Testis (tissue), 3 donors: ENCODE results near the gene NCSTN. TPM values are rescaled to one million over a fixed set of nuclear protein-coding genes. Genes with fewer than 3 reads are reported as not detected.

ENCODE experiments used
- DNase-seq: peaks from one replicate; pipeline ENCODE4 v3.0.0-alpha.2; 2019
- H3K27ac ChIP-seq, 2 donors: fragments of 200-600 bp; sonication (generic); one replicate each; pipeline ENCODE4 v1.5.1; 2019
- H3K27me3 ChIP-seq: fragments of 200-600 bp; sonication (generic); one replicate; pipeline ENCODE4 v1.5.1; 2019
- H3K36me3 ChIP-seq: fragments of 200-600 bp; sonication (generic); one replicate; pipeline ENCODE4 v1.5.1; 2017; ENCODE audit warnings: low read depth; ENCODE audit errors: missing control alignments
- H3K4me1 ChIP-seq: fragments of 200-600 bp; sonication (generic); one replicate; pipeline ENCODE4 v1.5.1; 2019
- H3K4me3 ChIP-seq, 2 donors: fragments of 200-600 bp; sonication (generic); one replicate each; pipeline ENCODE4 v1.5.1; 2017 to 2019
- H3K9me3 ChIP-seq: fragments of 200-600 bp; sonication (generic); one replicate; pipeline ENCODE4 v1.5.1; 2017
- POLR2A ChIP-seq: fragments of 450-650 bp; IDR thresholded peaks from one replicate; pipeline ENCODE4 v1.6.1; 2017; ENCODE audit warnings: antibody characterized with exemption, mild to moderate bottlenecking, moderate library complexity
- WGBS, 2 donors: methylation state at CpG; one replicate each; pipeline ENCODE4 v1.1.5; 2018; 5-methylcytosine and 5-hydroxymethylcytosine counted together
- intact Hi-C: fragments of 100-400 bp; cut with DNase I; formaldehyde crosslinking; loops from one replicate; pipeline ENCODE4 v1.15.1; 2023; ENCODE audit warnings: low total_unique reads
- polyA plus RNA-seq: library from polyadenylated mRNA; stranded (reverse); fragments of 350-450 nt; fragmentation: Illumina TruSeq; extraction: RNeasy Lipid Tissue Mini Kit (QIAGEN cat#74804); gene quantifications from one replicate; pipeline ENCODE4 v1.2.3, GENCODE V29; 2014; ENCODE audit warnings: low read depth, low replicate concordance; ENCODE audit not compliant: insufficient read depth
- total RNA-seq, 2 donors: library from RNA; depleted of rRNA; stranded (reverse); fragments of >200 nt; gene quantifications; one replicate each; pipeline ENCODE4 v1.2.3, GENCODE V29; 2016
- TF ChIP-seq, protein P1 (sequence below), 3 experiments: fragments of 450-650 bp in 2 of 3; fragments of 200-600 bp in 1 of 3; sonication (generic) in 1 of 3; IDR thresholded peaks; one replicate each; pipeline ENCODE4 v1.5.1; 2016 to 2019; ENCODE audit warnings: antibody characterized with exemption in 3 of 3, mild to moderate bottlenecking in 2 of 3, moderate library complexity in 1 of 3

NCSTN gene
- total and polyA plus RNA-seq, 3 donors from 2014 or later, result 109 to 115 (median 112) TPM

DNA sequence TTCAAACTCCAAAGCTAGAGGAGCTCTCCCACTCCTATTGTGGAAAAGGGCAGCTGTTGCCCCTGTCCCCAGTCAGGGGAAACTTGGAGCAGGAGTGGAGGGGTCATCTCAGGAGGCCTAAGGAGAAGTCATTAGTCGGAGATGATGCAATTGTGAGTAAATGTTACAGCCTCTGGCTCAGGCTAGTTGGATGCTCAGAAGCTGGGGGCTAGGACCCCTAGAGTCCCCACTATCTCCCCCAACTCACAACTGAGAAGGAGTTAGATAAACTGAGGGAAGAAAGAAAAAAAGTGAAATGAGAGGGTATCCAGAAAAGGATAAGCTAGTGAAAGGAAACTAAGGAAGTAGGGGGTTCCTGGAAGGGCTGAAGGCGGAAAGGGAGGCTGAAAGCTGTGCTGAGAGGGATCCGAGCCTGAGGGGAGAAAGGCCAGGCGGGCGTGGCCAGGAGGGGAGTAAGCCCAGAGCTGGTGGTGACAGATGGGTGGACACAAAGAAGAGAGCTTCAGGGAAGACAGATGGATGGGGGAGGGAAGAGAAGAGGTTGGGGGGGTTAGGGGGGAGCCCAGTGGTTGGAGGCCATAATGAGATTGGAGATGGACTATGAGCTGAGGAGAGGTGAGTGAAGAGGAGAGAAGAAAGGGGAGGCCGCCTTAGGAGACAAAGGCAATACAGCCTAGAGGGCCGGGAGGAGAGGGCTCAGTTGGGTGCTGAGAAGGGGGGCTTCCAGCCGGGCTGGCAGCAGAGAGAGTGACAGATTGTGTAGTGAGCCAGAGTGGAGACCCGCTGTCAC, 19.2 kb downstream of the NCSTN start:
- H3K9me3 ChIP-seq, result no peaks in the 10 kb centered on the region
- DNase-seq, result no peak
- no peaks in the 10 kb centered on the region for H3K36me3 ChIP-seq
- no peaks in the 10 kb centered on the region for H3K4me1 ChIP-seq
- no peak for TF ChIP-seq POLR2A
- TF ChIP-seq, protein P1, sequence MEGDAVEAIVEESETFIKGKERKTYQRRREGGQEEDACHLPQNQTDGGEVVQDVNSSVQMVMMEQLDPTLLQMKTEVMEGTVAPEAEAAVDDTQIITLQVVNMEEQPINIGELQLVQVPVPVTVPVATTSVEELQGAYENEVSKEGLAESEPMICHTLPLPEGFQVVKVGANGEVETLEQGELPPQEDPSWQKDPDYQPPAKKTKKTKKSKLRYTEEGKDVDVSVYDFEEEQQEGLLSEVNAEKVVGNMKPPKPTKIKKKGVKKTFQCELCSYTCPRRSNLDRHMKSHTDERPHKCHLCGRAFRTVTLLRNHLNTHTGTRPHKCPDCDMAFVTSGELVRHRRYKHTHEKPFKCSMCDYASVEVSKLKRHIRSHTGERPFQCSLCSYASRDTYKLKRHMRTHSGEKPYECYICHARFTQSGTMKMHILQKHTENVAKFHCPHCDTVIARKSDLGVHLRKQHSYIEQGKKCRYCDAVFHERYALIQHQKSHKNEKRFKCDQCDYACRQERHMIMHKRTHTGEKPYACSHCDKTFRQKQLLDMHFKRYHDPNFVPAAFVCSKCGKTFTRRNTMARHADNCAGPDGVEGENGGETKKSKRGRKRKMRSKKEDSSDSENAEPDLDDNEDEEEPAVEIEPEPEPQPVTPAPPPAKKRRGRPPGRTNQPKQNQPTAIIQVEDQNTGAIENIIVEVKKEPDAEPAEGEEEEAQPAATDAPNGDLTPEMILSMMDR (IDR thresholded peaks at IDR 0.05), result no peak
- no peak overlapping the region for H3K27ac ChIP-seq
- no peak overlapping the region for H3K4me3 ChIP-seq
- intact Hi-C loops, result no loop called here
- 81 to 89% methylated on average over 9 of the region's 9 CpGs for WGBS, 2 donors
- no peaks in the 10 kb centered on the region for H3K27me3 ChIP-seq

- no peak for TF ChIP-seq POLR2A
- TF ChIP-seq, protein P1 (IDR thresholded peaks at IDR 0.05), result no peak
- Histone ChIP-seq H3K9me3 (no peaks in the 10 kb centered on the region), H3K27me3 (no peaks in the 10 kb centered on the region), H3K4me1 (no peaks in the 10 kb centered on the region), H3K4me3 (no peak overlapping the region), H3K36me3 (no peaks in the 10 kb centered on the region), H3K27ac (no peak overlapping the region)
- no peak for DNase-seq
- intact Hi-C loops, result no loop called here
- 53% methylated on average over 5 of the region's 5 CpGs for WGBS, 2 donors
Measured at GRCh38 chr1:160363010-160363409, 19.8 kb downstream of the NCSTN start.

DNA sequence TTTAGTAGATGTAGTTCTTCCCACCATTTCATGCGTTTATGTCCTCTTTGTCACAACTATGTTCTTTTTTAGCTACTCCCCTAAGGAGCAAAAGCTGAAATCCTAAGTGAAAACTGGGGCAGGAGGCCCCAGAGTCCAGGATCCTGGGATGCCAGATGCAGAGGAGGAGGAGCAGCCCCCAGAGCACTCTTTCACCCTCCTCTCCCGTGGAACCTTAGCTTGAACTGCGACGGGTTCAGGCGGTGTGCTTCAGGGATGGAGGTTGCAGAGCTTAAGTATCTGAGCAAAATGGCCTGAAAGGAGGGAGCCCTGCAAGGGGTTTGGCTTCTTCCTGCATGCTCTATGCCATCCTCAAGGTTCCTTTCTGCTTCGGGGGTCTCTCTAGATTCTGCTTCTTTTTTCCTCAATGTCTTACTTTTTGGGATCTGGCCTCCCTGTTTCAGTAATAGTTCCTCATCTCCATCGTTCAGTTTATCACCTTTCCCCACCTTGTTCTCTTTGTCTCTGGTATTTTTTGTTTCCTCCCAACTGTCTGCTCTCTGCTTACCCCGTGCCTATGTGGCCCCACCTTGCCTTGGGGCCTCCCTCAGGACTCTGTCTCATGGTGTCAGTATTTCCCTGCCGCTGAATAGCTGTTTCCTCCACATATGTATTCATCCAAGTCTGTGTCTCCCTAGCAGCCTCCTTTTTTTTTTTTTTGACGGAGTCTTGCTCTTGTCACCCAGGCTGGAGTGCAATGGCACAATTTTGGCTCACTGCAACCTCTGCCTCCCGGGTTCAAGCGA, 21.0 kb downstream of the NCSTN start:
- no peak for DNase-seq
- no peaks in the 10 kb centered on the region for H3K4me1 ChIP-seq
- WGBS, 2 donors, result 73 to 79% methylated on average over 12 of the region's 12 CpGs
- H3K4me3 ChIP-seq, result no peak overlapping the region
- no peaks in the 10 kb centered on the region for H3K9me3 ChIP-seq
- no peaks in the 10 kb centered on the region for H3K36me3 ChIP-seq
- H3K27me3 ChIP-seq, result no peaks in the 10 kb centered on the region
- intact Hi-C loops, result no loop called here
- TF ChIP-seq, protein P1 (IDR thresholded peaks at IDR 0.05), result no peak
- TF ChIP-seq POLR2A, result no peak
- no peak overlapping the region for H3K27ac ChIP-seq

GRCh38 chr1:160365325-160365724, 22.1 kb downstream of the NCSTN start:
- TF ChIP-seq, protein P1 (IDR thresholded peaks at IDR 0.05), result no peak
- TF ChIP-seq POLR2A, result no peak
- Histone ChIP-seq H3K36me3 (no peaks in the 10 kb centered on the region), H3K27ac (no peak overlapping the region), H3K27me3 (no peaks in the 10 kb centered on the region), H3K9me3 (no peaks in the 10 kb centered on the region), H3K4me1 (no peaks in the 10 kb centered on the region), H3K4me3 (no peak overlapping the region)
- 100% methylated on average over 1 of the region's 1 CpG for WGBS, 2 donors
- intact Hi-C loops, result no loop called here
- DNase-seq, result no peak
